Psoas muscle (tissue), 8 donors: ENCODE data around the gene DTNBP1. TPM values are rescaled to one million over a fixed set of nuclear protein-coding genes. Genes with fewer than 3 reads are reported as not detected.
A peak's percentile ranks its signal among the peaks of the same experiment; 100 is the strongest.

Experiments
- ATAC-seq, 4 donors: fragments of 200-7000 bp; cut with Tn5 transposase; one replicate each; pipeline ENCODE4 v1.9.1; 2020; ENCODE audit warnings: moderate library complexity in 3 of 4, mild to moderate bottlenecking in 2 of 4
- DNase-seq, 2 donors: peaks; one replicate each; pipeline ENCODE4 v3.0.0-alpha.2; 2020
- H3K27ac ChIP-seq: fragments of 200-600 bp; one replicate; pipeline ENCODE4 v1.8.0; 2022
- H3K27me3 ChIP-seq, 3 donors: fragments of 200-600 bp in 1 of 3; one replicate each; pipeline versions ENCODE4 v1.6.1 to v1.8.0; 2013 to 2022; ENCODE audit warnings: low read length in 2 of 3, mild to moderate bottlenecking in 2 of 3, moderate library complexity in 1 of 3; ENCODE audit not compliant: insufficient read depth in 3 of 3
- H3K36me3 ChIP-seq, 2 donors: fragments of 200-600 bp in 1 of 2; one replicate each; pipeline versions ENCODE4 v1.6.1 to v1.8.0; 2013 to 2022; ENCODE audit warnings: low read depth in 1 of 2, mild to moderate bottlenecking in 1 of 2, moderate library complexity in 1 of 2; ENCODE audit not compliant: insufficient read depth in 1 of 2
- H3K4me1 ChIP-seq: fragments of 200-600 bp; one replicate; pipeline ENCODE4 v1.8.0; 2022
- H3K4me3 ChIP-seq: fragments of 200-600 bp; one replicate; pipeline ENCODE4 v1.8.0; 2022; ENCODE audit warnings: mild to moderate bottlenecking
- H3K9me3 ChIP-seq: fragments of 200-600 bp; one replicate; pipeline ENCODE4 v1.8.0; 2022
- CTCF ChIP-seq: fragments of 200-600 bp; IDR thresholded peaks from one replicate; pipeline ENCODE4 v1.8.0; 2022; ENCODE audit warnings: antibody characterized with exemption
- WGBS, 3 donors: extraction: QIAGEN DNeasy Blood & Tissue Kit; methylation state at CpG; one replicate each; pipeline versions ENCODE4 v1.1.6 to v1.1.7; 2013; 5-methylcytosine and 5-hydroxymethylcytosine counted together
- intact Hi-C, 2 donors: fragments of 100-400 bp; cut with DNase I; formaldehyde crosslinking; loops; one replicate each; pipeline versions ENCODE4 v1.11.0 to v1.14.2; 2022
- polyA plus RNA-seq, 3 donors: library from polyadenylated mRNA; stranded (reverse); fragments of 200-250 nt; gene quantifications; one replicate each; pipeline ENCODE4 v1.2.3, GENCODE V29; 2013
- total RNA-seq, 4 donors: library from RNA; stranded (reverse); fragmentation: NEBNext Ultra II Directional in 2 of 4; extraction: Animal tissue kit (Norgen Biotek cat#: 25700) in 2 of 4; gene quantifications; one replicate each; pipeline versions ENCODE4 v1.2.1 to v1.2.4, GENCODE V29; 2021 to 2023
- donor health status: healthy with polysubstance abuse.
- donor health status: DM: no; HTN: no; CAD: no; lungs with moderate emphysema.
- donor health status: Bipolar disorder and iron deficiency.
- donor health status: healthy.
- donor health status: DM: yes; HTN: yes; CAD: no.
- donor health status: DM: no; HTN: no; CAD: no.
- donor health status: DM: no; HTN: no; CAD: no.
- donor health status: DM: yes; HTN: yes; CAD: no.

DTNBP1 gene
- total and polyA plus RNA-seq, 7 donors: 8.0 to 22.0 (median 15.0) TPM

GRCh38 chr6:15490242-15491100 lies 172.4 kb downstream of the DTNBP1 start:
- ATAC-seq (no peak), DNase-seq (no peak)
- TF ChIP-seq CTCF: no peak
- intact Hi-C loops: loop anchor here in 1 of 2 donors (5.0 to 10.0 kb wide), 2 partner anchors 238 to 1276 kb away; no protein-coding TSS in a partner anchor
- no peak overlapping the region for H3K4me3 ChIP-seq
- H3K27me3 ChIP-seq: no peaks in the 10 kb centered on the region
- H3K9me3 ChIP-seq: no peaks in the 10 kb centered on the region
- H3K27ac ChIP-seq: peak overlapping the region; percentile 51
- 62 to 82% (median 74%) methylated on average over 11 of the region's 11 CpGs for WGBS, 3 donors
- H3K36me3 ChIP-seq: peaks cover 7 to 25% of the 10 kb centered on the region in 2 donors
- H3K4me1 ChIP-seq: peaks cover 32% of the 10 kb centered on the region

- 87 to 90% (median 90%) methylated on average over 14 of the region's 14 CpGs for WGBS, 3 donors
- H3K4me3 ChIP-seq: no peak overlapping the region
- no peak for DNase-seq
- intact Hi-C loops: loop anchor here in 1 of 2 donors (5.0 kb wide), 1 partner anchor 42 kb away; no protein-coding TSS in a partner anchor
- H3K9me3 ChIP-seq: no peaks in the 10 kb centered on the region
- no peaks in the 10 kb centered on the region for H3K27me3 ChIP-seq
- ATAC-seq: no peak
- peaks cover 29% of the 10 kb centered on the region for H3K4me1 ChIP-seq
- H3K36me3 ChIP-seq: peaks cover 7 to 25% of the 10 kb centered on the region in 2 donors
- no peak for TF ChIP-seq CTCF
- H3K27ac ChIP-seq: no peak overlapping the region
These were observed 173.4 kb downstream of the DTNBP1 start for GRCh38 chr6:15489261-15489962.

GRCh38 chr6:15487262-15487661 lies 175.6 kb downstream of the DTNBP1 start:
- intact Hi-C loops: loop anchor here in 1 of 2 donors (5.0 kb wide), 1 partner anchor 40 kb away; no protein-coding TSS in a partner anchor
- Histone ChIP-seq H3K27me3 (no peaks in the 10 kb centered on the region), H3K27ac (no peak overlapping the region), H3K4me1 (peaks cover 39% of the 10 kb centered on the region), H3K4me3 (no peak overlapping the region), H3K36me3 (peaks cover 7 to 25% of the 10 kb centered on the region in 2 donors), H3K9me3 (no peaks in the 10 kb centered on the region)
- 97% methylated on average over 13 of the region's 13 CpGs for WGBS, 3 donors
- ATAC-seq (no peak), DNase-seq (no peak)
- no peak for TF ChIP-seq CTCF

GRCh38 chr6:15485936-15486335 lies 176.9 kb downstream of the DTNBP1 start:
- Histone ChIP-seq H3K4me3 (no peak overlapping the region), H3K9me3 (no peaks in the 10 kb centered on the region), H3K4me1 (peaks cover 34% of the 10 kb centered on the region), H3K27ac (no peak overlapping the region), H3K27me3 (no peaks in the 10 kb centered on the region), H3K36me3 (peaks cover 7 to 25% of the 10 kb centered on the region in 2 donors)
- DNase-seq (no peak), ATAC-seq (no peak)
- TF ChIP-seq CTCF: no peak
- 48 to 83% (median 75%) methylated on average over 2 of the region's 2 CpGs for WGBS, 3 donors
- intact Hi-C loops: loop anchor here in 1 of 2 donors (5.0 kb wide), 1 partner anchor 39 kb away; no protein-coding TSS in a partner anchor
